AG04450 (cell line): ENCODE results near the gene FHAD1. TPM values are rescaled to one million over a fixed set of nuclear protein-coding genes. Genes with fewer than 3 reads are reported as not detected.

Experiments used
- CTCF ChIA-PET: fragments of 300-600, 350-600 bp; formaldehyde crosslinking; extraction: SDS; loops from one replicate; lab custom pipeline; 2022; ENCODE audit warnings: antibody characterized with exemption, inconsistent platforms; lab: Charles Lee
- POLR2A ChIA-PET: fragments of 350-600 bp; formaldehyde crosslinking; extraction: SDS; loops from one replicate; lab custom pipeline; 2021; ENCODE audit warnings: antibody characterized with exemption, inconsistent platforms; lab: Yijun Ruan, JAX
- DNase-seq: peaks from one replicate; pipeline ENCODE4 v3.0.0-alpha.2; 2011; ENCODE audit warnings: low read depth, low spot score
- H3K27ac ChIP-seq: one replicate; pipeline ENCODE4 v1.5.1; 2012; ENCODE audit warnings: low read depth, low read length, control low read depth
- H3K27me3 ChIP-seq: one replicate; pipeline ENCODE4 v1.6.0; 2012; ENCODE audit warnings: low read length; ENCODE audit not compliant: control insufficient read depth, insufficient read depth
- H3K4me3 ChIP-seq: 2 replicates; pipeline ENCODE4 v1.5.1; 2011; ENCODE audit warnings: mild to moderate bottlenecking, low read depth, low read length, control low read depth
- H3K9me3 ChIP-seq: 2 replicates; pipeline ENCODE4 v1.5.1; 2012; ENCODE audit warnings: low read length; ENCODE audit not compliant: control insufficient read depth, insufficient read depth
- polyA plus RNA-seq: library from polyadenylated mRNA; depleted of rRNA; stranded (reverse); fragments of >200 nt; gene quantifications from 2 replicates; pipeline ENCODE4 v1.2.3, GENCODE V29; 2011
- TF ChIP-seq, protein P1 (sequence below): IDR thresholded peaks from 2 replicates; pipeline ENCODE4 v1.5.1; 2011; ENCODE audit warnings: low read depth, low read length, control low read depth, inconsistent platforms

Gene FHAD1
- polyA plus RNA-seq, 1 experiment = 0.36 TPM

DNA sequence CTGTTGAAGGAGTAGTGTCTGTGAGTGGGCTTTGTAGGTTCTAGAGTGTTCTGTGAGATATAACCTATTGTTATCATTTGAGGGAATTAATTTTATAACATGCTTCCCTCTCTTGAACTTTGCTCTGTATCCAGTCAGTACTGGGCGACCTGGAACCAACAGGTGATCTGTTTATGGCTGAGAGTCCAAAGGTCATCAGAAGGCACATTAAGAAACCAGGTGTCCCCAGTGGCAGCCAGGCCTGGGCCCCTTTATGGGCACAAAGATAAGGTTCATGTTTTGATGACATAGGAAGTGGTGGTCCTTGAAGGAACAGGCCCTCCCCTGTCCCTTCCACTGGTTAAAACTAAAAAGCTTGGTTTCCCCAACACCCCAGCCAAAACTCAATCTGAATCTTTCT lies 61.1 kb downstream of the FHAD1 start:
- TF ChIP-seq, protein P1, sequence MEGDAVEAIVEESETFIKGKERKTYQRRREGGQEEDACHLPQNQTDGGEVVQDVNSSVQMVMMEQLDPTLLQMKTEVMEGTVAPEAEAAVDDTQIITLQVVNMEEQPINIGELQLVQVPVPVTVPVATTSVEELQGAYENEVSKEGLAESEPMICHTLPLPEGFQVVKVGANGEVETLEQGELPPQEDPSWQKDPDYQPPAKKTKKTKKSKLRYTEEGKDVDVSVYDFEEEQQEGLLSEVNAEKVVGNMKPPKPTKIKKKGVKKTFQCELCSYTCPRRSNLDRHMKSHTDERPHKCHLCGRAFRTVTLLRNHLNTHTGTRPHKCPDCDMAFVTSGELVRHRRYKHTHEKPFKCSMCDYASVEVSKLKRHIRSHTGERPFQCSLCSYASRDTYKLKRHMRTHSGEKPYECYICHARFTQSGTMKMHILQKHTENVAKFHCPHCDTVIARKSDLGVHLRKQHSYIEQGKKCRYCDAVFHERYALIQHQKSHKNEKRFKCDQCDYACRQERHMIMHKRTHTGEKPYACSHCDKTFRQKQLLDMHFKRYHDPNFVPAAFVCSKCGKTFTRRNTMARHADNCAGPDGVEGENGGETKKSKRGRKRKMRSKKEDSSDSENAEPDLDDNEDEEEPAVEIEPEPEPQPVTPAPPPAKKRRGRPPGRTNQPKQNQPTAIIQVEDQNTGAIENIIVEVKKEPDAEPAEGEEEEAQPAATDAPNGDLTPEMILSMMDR = no peak
- Histone ChIP-seq H3K9me3 (peaks cover 18% of the 10 kb centered on the region), H3K27ac (no peak overlapping the region), H3K27me3 (peaks cover 3% of the 10 kb centered on the region), H3K4me3 (no peak overlapping the region)
- ChIA-PET POLR2A (no interaction called here), CTCF (interaction anchor here (1.8 kb wide), 1 partner anchor 15 kb away, joined by 8 read pairs; no protein-coding TSS in a partner anchor)
- no peak for DNase-seq

DNA sequence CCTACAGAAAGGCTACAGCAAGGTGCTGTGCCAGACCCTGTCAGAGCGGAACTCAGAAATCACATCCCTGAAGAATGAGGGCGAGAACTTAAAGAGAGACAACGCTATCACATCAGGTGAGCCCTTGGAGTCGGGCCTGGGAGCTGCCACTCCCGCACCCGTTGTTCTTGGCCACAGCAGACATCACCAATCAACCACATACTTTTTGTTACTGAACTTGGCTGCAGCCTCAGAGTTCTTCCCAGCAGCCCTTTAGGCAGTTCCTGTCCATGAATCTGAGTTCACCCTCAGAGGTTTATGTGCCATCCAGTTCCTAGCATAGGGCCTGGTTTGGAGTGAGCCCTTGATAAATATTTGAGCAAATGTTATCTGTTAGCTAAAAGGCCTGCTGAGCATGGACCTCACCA lies 61.6 kb downstream of the FHAD1 start:
- Histone ChIP-seq H3K27me3 (peaks cover 3% of the 10 kb centered on the region), H3K27ac (no peak overlapping the region), H3K4me3 (no peak overlapping the region), H3K9me3 (peaks cover 18% of the 10 kb centered on the region)
- no peak for DNase-seq
- POLR2A ChIA-PET = no interaction called here
- CTCF ChIA-PET = interaction anchor here (1.0 to 1.8 kb wide), 3 partner anchors 15 to 38 kb away, joined by 3 to 8 read pairs (median 4); no protein-coding TSS in a partner anchor
- TF ChIP-seq, protein P1 = no peak

- TF ChIP-seq, protein P1 = no peak
- H3K27ac ChIP-seq = no peak overlapping the region
- H3K27me3 ChIP-seq = peaks cover 3% of the 10 kb centered on the region
- POLR2A ChIA-PET = no interaction called here
- CTCF ChIA-PET = interaction anchor here (0.6 to 1.8 kb wide), 5 partner anchors 14 to 1564 kb away, joined by 3 to 8 read pairs (median 4); no protein-coding TSS in a partner anchor
- no peak overlapping the region for H3K4me3 ChIP-seq
- peaks cover 18% of the 10 kb centered on the region for H3K9me3 ChIP-seq
- no peak for DNase-seq
These were observed 62.7 kb downstream of the FHAD1 start for GRCh38 chr1:15309687-15310086.

DNA sequence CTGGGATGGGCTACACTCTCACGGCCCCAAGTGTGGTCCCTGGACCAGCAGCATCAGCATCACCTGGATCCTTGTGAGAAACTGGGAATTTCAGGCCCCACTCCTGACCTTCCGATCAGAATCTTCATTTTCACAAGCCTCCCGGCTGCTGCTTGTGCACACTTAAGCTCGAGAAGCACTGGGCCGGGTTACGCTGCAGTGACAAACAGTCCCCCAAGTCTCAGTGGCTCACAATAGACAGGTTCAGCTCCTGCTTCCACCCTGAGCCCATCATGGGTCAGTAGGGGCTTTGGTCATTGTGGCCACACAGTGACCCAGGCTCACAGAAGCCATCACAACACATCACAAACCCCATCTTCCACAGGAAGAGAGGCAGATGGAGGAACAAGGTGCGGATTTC lies 63.5 kb downstream of the FHAD1 start:
- H3K4me3 ChIP-seq = no peak overlapping the region
- no peak for DNase-seq
- peaks cover 3% of the 10 kb centered on the region for H3K27me3 ChIP-seq
- ChIA-PET CTCF (interaction anchor here (5.0 kb wide), 1 partner anchor 13 kb away, joined by 42 read pairs; no protein-coding TSS in a partner anchor), POLR2A (no interaction called here)
- H3K9me3 ChIP-seq = peaks cover 18% of the 10 kb centered on the region
- no peak overlapping the region for H3K27ac ChIP-seq
- TF ChIP-seq, protein P1 = no peak

DNA sequence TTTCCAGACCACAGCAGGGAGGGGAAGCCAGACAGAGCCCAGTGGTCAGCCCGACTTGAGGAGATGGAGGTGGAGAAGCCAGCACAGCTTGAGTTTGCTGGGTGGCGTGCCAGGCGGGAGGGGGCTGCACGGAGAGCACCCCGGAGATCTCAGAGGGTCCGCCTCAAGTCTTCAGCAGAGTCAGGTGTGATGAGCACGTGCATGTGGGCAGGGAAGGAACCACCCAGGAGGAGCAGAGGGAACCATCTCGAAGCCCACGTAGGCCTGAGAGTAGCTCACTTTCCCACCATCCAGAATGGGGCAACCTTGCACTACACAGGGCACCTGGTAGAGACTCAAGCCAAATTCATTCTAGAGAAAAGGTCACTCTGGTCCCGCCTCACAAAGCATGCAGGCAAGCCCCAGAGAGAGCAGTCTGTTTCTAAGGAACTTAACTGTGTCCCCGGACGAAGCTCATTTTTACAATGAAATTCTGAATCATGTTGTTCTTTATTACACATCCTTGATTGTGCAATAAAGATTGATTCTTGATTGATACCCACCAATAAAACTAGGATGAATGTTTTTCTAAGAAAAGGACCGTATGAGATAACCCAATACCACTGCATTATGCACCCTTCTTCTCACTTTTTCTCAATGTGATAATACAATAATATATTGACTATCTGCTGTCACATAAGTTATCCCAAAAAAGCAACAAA lies 64.2 kb downstream of the FHAD1 start:
- no peak for DNase-seq
- Histone ChIP-seq H3K27me3 (peaks cover 4% of the 10 kb centered on the region), H3K9me3 (peaks cover 18% of the 10 kb centered on the region), H3K4me3 (no peak overlapping the region), H3K27ac (no peak overlapping the region)
- TF ChIP-seq, protein P1 = no peak
- CTCF ChIA-PET = interaction anchor here (5.0 kb wide), 1 partner anchor 12 kb away, joined by 42 read pairs; no protein-coding TSS in a partner anchor
- POLR2A ChIA-PET = no interaction called here
